Suprapubic skin (tissue), 3 donors: Measurements from ENCODE around the gene PLOD1.

Experiments used
- POLR2A ChIP-seq, 2 donors: fragments of 450-650 bp; IDR thresholded peaks; one replicate each; pipeline ENCODE4 v1.6.1; 2017; ENCODE audit warnings: antibody characterized with exemption in 2 of 2, mild to moderate bottlenecking in 2 of 2, moderate library complexity in 2 of 2
- TF ChIP-seq, protein P1 (sequence below), 2 donors: fragments of 200-600 bp in 1 of 2; fragments of 450-650 bp in 1 of 2; sonication (generic) in 1 of 2; IDR thresholded peaks; one replicate each; pipeline ENCODE4 v1.5.1; 2016 to 2019; ENCODE audit warnings: antibody characterized with exemption in 2 of 2, mild to moderate bottlenecking in 1 of 2, moderate library complexity in 1 of 2

DNA sequence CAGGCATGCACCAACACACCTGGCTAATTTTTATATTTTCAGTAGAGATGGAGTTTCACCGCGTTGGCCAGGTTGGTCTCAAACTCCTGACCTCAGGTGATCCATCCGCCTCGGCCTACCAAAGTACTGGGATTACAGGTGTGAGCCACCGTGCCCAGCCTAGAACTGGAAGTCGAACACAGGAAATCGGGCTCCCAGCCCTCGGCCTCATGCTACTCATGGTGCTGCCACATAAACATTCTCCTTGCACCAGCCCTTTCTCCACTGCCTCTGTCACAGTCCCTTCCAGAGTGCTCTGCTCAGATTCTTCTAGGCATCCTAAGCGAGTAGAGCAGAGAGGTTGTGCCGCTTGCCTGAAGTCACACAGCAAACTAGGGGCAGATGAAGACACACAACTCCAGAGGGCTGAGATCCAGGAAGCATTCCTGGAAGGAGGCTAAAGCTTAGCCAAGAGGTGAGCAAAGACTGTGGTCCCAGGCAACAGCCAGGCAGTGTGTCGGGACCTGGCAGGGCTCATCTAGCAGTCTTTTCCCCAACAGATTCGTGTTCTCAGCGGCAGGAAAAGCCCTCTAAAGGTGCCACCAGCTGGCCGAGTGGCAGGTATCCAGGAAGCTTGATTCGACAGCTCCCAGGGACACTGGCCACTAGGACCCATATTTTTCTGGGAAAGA is 46.2 kb upstream of the PLOD1 start:
- TF ChIP-seq, protein P1, sequence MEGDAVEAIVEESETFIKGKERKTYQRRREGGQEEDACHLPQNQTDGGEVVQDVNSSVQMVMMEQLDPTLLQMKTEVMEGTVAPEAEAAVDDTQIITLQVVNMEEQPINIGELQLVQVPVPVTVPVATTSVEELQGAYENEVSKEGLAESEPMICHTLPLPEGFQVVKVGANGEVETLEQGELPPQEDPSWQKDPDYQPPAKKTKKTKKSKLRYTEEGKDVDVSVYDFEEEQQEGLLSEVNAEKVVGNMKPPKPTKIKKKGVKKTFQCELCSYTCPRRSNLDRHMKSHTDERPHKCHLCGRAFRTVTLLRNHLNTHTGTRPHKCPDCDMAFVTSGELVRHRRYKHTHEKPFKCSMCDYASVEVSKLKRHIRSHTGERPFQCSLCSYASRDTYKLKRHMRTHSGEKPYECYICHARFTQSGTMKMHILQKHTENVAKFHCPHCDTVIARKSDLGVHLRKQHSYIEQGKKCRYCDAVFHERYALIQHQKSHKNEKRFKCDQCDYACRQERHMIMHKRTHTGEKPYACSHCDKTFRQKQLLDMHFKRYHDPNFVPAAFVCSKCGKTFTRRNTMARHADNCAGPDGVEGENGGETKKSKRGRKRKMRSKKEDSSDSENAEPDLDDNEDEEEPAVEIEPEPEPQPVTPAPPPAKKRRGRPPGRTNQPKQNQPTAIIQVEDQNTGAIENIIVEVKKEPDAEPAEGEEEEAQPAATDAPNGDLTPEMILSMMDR (IDR thresholded peaks at IDR 0.05) = no peak
- TF ChIP-seq POLR2A (IDR thresholded peaks at IDR 0.05) = no peak
